GM21360 (cell line): ENCODE measurements around the gene SGCG.

Experiments
- ATAC-seq: cut with Tn5 transposase; IDR thresholded peaks from one replicate; pipeline ENCODE4 v1.9.1; 2021; ENCODE audit warnings: mild to moderate bottlenecking, moderate library complexity; ENCODE audit not compliant: unreplicated experiment

The SGCG gene

DNA sequence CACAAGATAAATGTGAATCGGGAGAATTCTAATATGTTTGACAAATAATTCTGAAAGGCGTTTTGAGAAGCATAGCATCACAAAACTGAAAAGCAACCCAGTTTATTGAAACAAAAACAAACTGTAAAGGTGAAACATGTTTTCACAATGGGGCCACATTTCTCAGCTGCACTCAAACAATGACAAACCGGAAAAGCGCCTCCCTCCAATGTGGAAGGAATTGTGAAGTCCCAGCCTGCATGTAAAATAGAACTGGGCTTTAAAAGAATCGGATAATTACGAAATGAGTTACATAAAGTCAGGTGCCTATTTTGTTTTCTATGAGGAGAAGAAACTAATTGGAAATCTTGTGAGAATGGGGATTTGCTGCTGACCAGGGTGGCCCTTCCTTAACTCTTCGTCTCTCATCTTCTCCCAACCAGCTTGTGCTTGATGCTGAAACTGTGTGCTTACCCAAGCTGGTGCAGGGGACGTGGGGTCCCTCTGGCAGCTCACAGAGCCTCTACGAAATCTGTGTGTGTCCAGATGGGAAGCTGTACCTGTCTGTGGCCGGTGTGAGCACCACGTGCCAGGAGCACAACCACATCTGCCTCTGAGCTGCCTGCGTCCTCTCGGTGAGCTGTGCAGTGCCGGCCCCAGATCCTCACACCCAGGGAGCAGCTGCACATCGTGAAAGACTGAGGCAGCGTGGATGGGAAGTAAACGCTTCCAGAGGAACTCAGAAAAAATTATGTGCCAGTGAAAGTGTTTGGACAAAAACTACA lies 143.3 kb downstream of the SGCG start:
- no peak for ATAC-seq

GRCh38 chr13:23325191-23325590 lies 144.4 kb downstream of the SGCG start:
- no peak for ATAC-seq

DNA sequence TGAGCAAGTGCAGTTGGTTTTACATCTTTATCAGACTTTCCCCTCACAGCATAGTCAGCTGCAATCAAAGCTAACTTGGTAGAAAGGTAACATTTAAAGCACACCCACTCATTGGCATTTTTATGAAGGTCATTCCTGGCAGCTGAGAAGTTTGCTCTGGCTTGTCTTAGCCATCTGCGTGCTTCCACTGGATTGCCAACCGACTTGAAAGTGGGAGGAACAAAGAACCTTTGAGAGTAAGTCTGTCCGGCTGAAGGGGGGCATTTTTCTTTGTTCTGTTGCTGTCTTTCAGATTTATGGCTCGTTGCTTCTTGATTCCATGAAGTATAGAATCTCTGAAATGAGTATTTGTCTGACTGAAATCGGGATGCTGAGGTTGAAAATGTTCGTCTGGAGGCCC lies 149.6 kb downstream of the SGCG start:
- ATAC-seq: no peak

GRCh38 chr13:23339225-23339624 lies 158.4 kb downstream of the SGCG start:
- ATAC-seq: no peak

- no peak for ATAC-seq
Measured at GRCh38 chr13:23344931-23345595, 164.3 kb downstream of the SGCG start.

- ATAC-seq: no peak
Measured at GRCh38 chr13:23347601-23348000, 166.8 kb downstream of the SGCG start.

DNA sequence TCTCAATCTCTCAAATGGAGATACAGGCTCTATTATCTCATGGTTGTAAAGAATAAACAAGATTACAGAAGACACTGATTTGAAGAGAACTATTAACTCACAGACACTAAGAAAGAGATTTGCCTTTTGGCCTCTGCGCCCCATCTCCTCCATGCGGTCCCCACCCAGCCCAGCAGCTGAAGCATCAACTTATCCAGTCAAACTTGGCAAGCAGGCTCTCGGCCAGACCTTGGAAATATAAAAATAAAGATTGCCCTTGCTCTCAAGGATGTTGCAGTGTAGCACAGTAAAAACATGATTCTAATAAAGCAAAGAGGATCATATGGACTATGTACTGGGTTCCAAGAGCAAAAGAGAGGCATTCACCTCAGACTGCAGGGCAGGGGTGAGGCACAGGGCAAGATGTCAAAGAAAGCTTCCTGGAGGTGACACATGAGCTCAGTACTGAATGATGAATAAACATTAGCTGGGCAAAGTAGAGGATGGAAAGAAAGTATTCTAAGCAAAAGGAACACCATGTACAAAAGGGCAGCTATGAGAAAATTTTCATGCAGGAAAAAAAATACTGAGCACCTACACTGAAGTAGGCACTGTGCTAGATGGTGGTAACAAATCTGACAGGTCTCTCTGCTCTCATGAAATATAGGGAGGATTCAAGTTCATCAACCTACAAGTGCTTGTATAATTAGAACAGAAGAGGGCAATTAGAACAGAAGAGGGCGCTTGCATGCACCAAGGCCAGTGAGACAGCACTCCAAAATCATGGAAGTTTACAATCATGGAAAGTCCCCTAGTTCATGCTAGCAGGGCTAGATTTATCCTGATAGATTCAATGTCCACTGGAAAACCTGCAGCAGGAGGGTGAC lies 167.7 kb downstream of the SGCG start:
- no peak for ATAC-seq

DNA sequence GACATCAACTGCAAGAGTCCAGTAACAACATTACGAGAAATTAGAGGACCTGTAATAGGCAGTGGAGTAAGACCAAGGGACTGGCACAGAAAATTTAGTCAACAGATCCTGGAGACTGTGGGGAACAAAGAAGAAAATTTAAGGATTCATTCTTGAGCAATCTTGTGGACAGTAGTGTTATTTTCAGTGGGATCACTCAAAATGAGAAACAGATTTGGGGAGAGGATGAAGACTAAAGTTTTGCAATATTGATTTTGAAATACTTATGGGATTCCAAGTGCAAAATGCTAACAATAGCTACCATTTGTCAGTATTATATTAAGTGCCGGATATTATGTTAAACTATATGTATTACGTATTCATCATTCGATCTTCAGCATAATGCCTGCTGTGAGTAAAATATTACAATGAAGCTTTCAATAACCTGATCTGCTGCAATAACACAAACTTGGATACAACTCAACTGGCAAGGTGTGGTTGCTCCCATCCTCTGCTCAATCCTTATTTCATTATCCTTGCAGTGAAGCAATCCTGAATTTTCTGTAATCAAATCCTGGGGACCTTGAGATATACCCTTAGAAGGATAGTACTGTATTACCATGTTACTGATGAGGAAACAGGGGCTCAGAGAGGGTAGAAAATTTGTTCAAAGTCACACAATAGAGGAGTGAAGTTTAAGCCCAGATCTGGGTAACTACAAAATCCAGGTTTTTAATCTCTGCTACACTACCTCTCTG lies 168.6 kb downstream of the SGCG start:
- ATAC-seq: no peak

GRCh38 chr13:23350009-23350408 lies 169.2 kb downstream of the SGCG start:
- ATAC-seq: no peak

GRCh38 chr13:23352161-23352560 lies 171.4 kb downstream of the SGCG start:
- ATAC-seq: no peak

GRCh38 chr13:23354520-23354919 lies 173.7 kb downstream of the SGCG start:
- no peak for ATAC-seq

DNA sequence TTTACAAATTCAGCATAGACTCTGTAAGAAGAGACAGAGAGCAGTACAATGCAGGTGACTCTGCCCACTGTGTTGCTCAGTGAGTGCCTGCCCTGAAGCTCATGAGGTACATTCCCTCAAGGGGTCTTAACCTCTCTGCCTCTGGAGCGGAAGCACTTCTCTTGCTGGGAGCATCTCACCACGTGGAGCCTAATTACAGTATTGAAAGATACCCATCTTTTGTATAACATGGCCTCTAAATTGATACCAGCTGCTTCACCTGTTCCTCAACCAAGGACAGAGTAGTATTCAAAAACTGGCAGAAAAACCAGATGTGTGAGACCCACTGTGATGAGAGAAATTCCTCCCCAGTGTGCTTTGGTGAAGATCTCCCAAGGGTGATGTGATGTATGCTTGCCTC lies 175.6 kb downstream of the SGCG start:
- no peak for ATAC-seq

GRCh38 chr13:23357349-23357748 lies 176.6 kb downstream of the SGCG start:
- no peak for ATAC-seq

GRCh38 chr13:23359882-23360281 lies 179.1 kb downstream of the SGCG start:
- no peak for ATAC-seq

- no peak for ATAC-seq
Measured at GRCh38 chr13:23365652-23366051, 184.9 kb downstream of the SGCG start.

- no peak for ATAC-seq
Measured at GRCh38 chr13:23367907-23368306, 187.1 kb downstream of the SGCG start.

- no peak for ATAC-seq
Measured at GRCh38 chr13:23372264-23372906, 191.6 kb downstream of the SGCG start.
